WERI-Rb-1 (cell line): Measurements from ENCODE around the gene TSC2.

Source experiments
- DNase-seq: peaks from one replicate; pipeline ENCODE4 v3.0.0-alpha.2; 2020
- H3K27ac ChIP-seq: fragments of 250-450 bp; sonication (Bioruptor Pico); 2 replicates; pipeline ENCODE4 v1.5.1; 2020; ENCODE audit warnings: mild to moderate bottlenecking, moderate library complexity
- H3K27me3 ChIP-seq: fragments of 250-450 bp; sonication (Bioruptor Pico); 2 replicates; pipeline ENCODE4 v1.5.1; 2021; ENCODE audit warnings: mild to moderate bottlenecking, low read depth, moderate library complexity; ENCODE audit not compliant: insufficient read depth, severe bottlenecking
- H3K36me3 ChIP-seq: fragments of 250-450 bp; sonication (Bioruptor Pico); 2 replicates; pipeline ENCODE4 v1.5.1; 2020; ENCODE audit warnings: mild to moderate bottlenecking, moderate library complexity
- H3K4me3 ChIP-seq: 2 replicates; pipeline ENCODE4 v1.5.1; 2011; ENCODE audit warnings: low read depth, mild to moderate bottlenecking, control low read depth, low read length
- H3K9me3 ChIP-seq: fragments of 250-450 bp; sonication (Bioruptor Pico); 2 replicates; pipeline ENCODE4 v1.5.1; 2021; ENCODE audit warnings: mild to moderate bottlenecking, moderate library complexity; ENCODE audit not compliant: severe bottlenecking
- CTCF ChIP-seq: IDR thresholded peaks from 2 replicates; pipeline ENCODE4 v1.5.1; 2011; ENCODE audit warnings: low read depth, mild to moderate bottlenecking, control low read depth, inconsistent platforms, low read length

The TSC2 gene

GRCh38 chr16:2005646-2006045 lies 42.1 kb upstream of the TSC2 start:
- H3K27ac ChIP-seq = no peak overlapping the region
- DNase-seq = no peak
- H3K4me3 ChIP-seq = no peak overlapping the region
- H3K27me3 ChIP-seq = no peaks in the 10 kb centered on the region
- no peak for TF ChIP-seq CTCF
- H3K9me3 ChIP-seq = no peaks in the 10 kb centered on the region
- H3K36me3 ChIP-seq = peaks cover 67% of the 10 kb centered on the region

- TF ChIP-seq CTCF = no peak
- H3K4me3 ChIP-seq = no peak overlapping the region
- H3K27ac ChIP-seq = no peak overlapping the region
- H3K9me3 ChIP-seq = no peaks in the 10 kb centered on the region
- no peak for DNase-seq
- peaks cover 60% of the 10 kb centered on the region for H3K36me3 ChIP-seq
- no peaks in the 10 kb centered on the region for H3K27me3 ChIP-seq
Measured at GRCh38 chr16:2006317-2006716, 41.5 kb upstream of the TSC2 start.

GRCh38 chr16:2007081-2007836 lies 40.5 kb upstream of the TSC2 start:
- no peak overlapping the region for H3K27ac ChIP-seq
- no peak for DNase-seq
- no peak overlapping the region for H3K4me3 ChIP-seq
- no peaks in the 10 kb centered on the region for H3K27me3 ChIP-seq
- no peaks in the 10 kb centered on the region for H3K9me3 ChIP-seq
- TF ChIP-seq CTCF = no peak
- peaks cover 51% of the 10 kb centered on the region for H3K36me3 ChIP-seq

- H3K9me3 ChIP-seq = no peaks in the 10 kb centered on the region
- H3K27ac ChIP-seq = peak overlapping the region; percentile 86; the same call in 1 of the 2 replicates
- no peak overlapping the region; the same call in 1 of the 2 replicates for H3K4me3 ChIP-seq
- H3K36me3 ChIP-seq = peaks cover 43% of the 10 kb centered on the region
- DNase-seq = no peak
- H3K27me3 ChIP-seq = no peaks in the 10 kb centered on the region
- no peak for TF ChIP-seq CTCF
Measured at GRCh38 chr16:2008009-2008526, 39.7 kb upstream of the TSC2 start.

- Histone ChIP-seq H3K27ac (peak overlapping the region; percentile 86), H3K36me3 (peaks cover 37% of the 10 kb centered on the region), H3K4me3 (peak overlapping the region; percentile 73), H3K27me3 (no peaks in the 10 kb centered on the region), H3K9me3 (no peaks in the 10 kb centered on the region)
- no peak for TF ChIP-seq CTCF
- DNase-seq = no peak
Measured at GRCh38 chr16:2008631-2009163, 39.1 kb upstream of the TSC2 start.
